GM12878 (cell line): ENCODE results near the gene KDM1B. TPM values are rescaled to one million over a fixed set of nuclear protein-coding genes. Genes with fewer than 3 reads are reported as not detected.

Source experiments
- ATAC-seq: fragments of 200-7000 bp; cut with Tn5 transposase; 3 replicates; pipeline ENCODE4 v1.9.1; 2020; ENCODE audit warnings: mild to moderate bottlenecking, moderate library complexity
- BruUV-seq: library from RNA; stranded (reverse); fragments of 400-500 nt; replicated peaks from 2 replicates; lab custom pipeline; 2021; lab: Mats Ljungman, UMichigan
- CTCF ChIA-PET: fragments of 300-600 bp; sonication (Branson Sonifier 250); formaldehyde crosslinking; extraction: SDS; loops from one replicate; lab custom pipeline; 2021; ENCODE audit warnings: inconsistent platforms; lab: Yijun Ruan, JAX
- POLR2A ChIA-PET: fragments of 350-600 bp; formaldehyde crosslinking; extraction: SDS; loops from one replicate; lab custom pipeline; 2021; ENCODE audit warnings: inconsistent platforms; lab: Charles Lee
- RAD21 ChIA-PET: fragments of 300-600 bp; sonication (Branson Sonifier 250); formaldehyde crosslinking; loops from one replicate; lab custom pipeline; 2023; ENCODE audit warnings: antibody characterized with exemption; ENCODE audit not compliant: unreplicated experiment; lab: Charles Lee
- SMC1A ChIA-PET: fragments of 300-600 bp; sonication (Branson Sonifier 250); formaldehyde crosslinking; loops from one replicate; lab custom pipeline; 2023; ENCODE audit not compliant: unreplicated experiment, uncharacterized antibody; lab: Charles Lee
- DNase-seq: peaks from one replicate; pipeline ENCODE4 v3.0.0-alpha.2; 2011; ENCODE audit warnings: low read depth, low spot score
- FAIRE-seq: peaks from 3 replicates; lab custom pipeline; 2011; peaks lifted over from hg19 to GRCh38; lab: Jason Lieb, UNC
- H2AFZ ChIP-seq: 2 replicates; pipeline ENCODE4 v1.6.0; 2011; ENCODE audit warnings: low read depth, low read length, control low read depth; ENCODE audit not compliant: control insufficient read depth
- H3K27ac ChIP-seq: 2 replicates; pipeline ENCODE4 v1.5.1; 2011; ENCODE audit warnings: control low read depth; ENCODE audit not compliant: control insufficient read depth, insufficient read depth
- H3K27me3 ChIP-seq, 2 experiments: replicated peaks in 1 of 2; 2 replicates each; pipeline versions ENCODE4 v1.6.0 to v1.6.1; 2011; ENCODE audit warnings: low read length in 1 of 2; ENCODE audit not compliant: control insufficient read depth in 2 of 2, insufficient read depth in 2 of 2
- H3K36me3 ChIP-seq, 2 experiments: 2 replicates each; pipeline ENCODE4 v1.5.1; 2011; ENCODE audit warnings: low read length in 1 of 2; ENCODE audit not compliant: control insufficient read depth in 2 of 2, insufficient read depth in 2 of 2
- H3K4me1 ChIP-seq: 2 replicates; pipeline ENCODE4 v1.6.1; 2011; ENCODE audit warnings: mild to moderate bottlenecking, low read length, moderate library complexity, mixed read lengths; ENCODE audit not compliant: control insufficient read depth, insufficient read depth
- H3K4me2 ChIP-seq: 2 replicates; pipeline ENCODE4 v1.6.0; 2011; ENCODE audit warnings: control low read depth; ENCODE audit not compliant: control insufficient read depth, insufficient read depth
- H3K4me3 ChIP-seq: fragments of 200-600 bp; sonication (generic); 2 replicates; pipeline ENCODE4 v1.5.1; 2016
- H3K79me2 ChIP-seq: 2 replicates; pipeline ENCODE4 v1.6.0; 2011; ENCODE audit warnings: low read length; ENCODE audit not compliant: control insufficient read depth, insufficient read depth
- H3K9ac ChIP-seq: 2 replicates; pipeline ENCODE4 v1.8.0; 2011; ENCODE audit warnings: low read length, control low read depth, mixed read lengths; ENCODE audit not compliant: control insufficient read depth, insufficient read depth
- H3K9me3 ChIP-seq: replicated peaks from 3 replicates; pipeline ENCODE4 v1.5.1; 2011; ENCODE audit warnings: mild to moderate bottlenecking, low read length; ENCODE audit not compliant: control insufficient read depth, insufficient read depth
- H4K20me1 ChIP-seq: 2 replicates; pipeline ENCODE4 v1.6.0; 2011; ENCODE audit not compliant: control insufficient read depth, insufficient read depth
- EED ChIP-seq: sonication (generic); IDR thresholded peaks from 2 replicates; pipeline ENCODE4 v1.6.1; 2016; ENCODE audit warnings: antibody characterized with exemption, low read depth
- PKNOX1 ChIP-seq: fragments of 450-650 bp; IDR thresholded peaks from 2 replicates; pipeline ENCODE4 v1.6.1; 2016; ENCODE audit warnings: mild to moderate bottlenecking
- WGBS: methylation state at CpG from one replicate; pipeline ENCODE4 v1.1.6; 2016; ENCODE audit warnings: low lambda C conversion rate; ENCODE audit not compliant: insufficient replicate concordance, insufficient coverage; ENCODE audit errors: missing lambda C conversion rate; 5-methylcytosine and 5-hydroxymethylcytosine counted together
- in situ Hi-C: fragments of 300-500 bp; cut with MboI; formaldehyde crosslinking; loops from 9 replicates; pipeline ENCODE4 v1.14.3; 2018; ENCODE audit warnings: mixed read lengths
- intact Hi-C: fragments of 100-400 bp; cut with micrococcal nuclease; formaldehyde crosslinking; loops from one replicate; pipeline ENCODE4 v1.14.2; 2022; ENCODE audit not compliant: unreplicated experiment
- polyA plus RNA-seq, 11 experiments: library from polyadenylated mRNA; depleted of rRNA in 4 of 11; unstranded in 6 of 11; stranded (reverse) in 5 of 11; fragments of >200 nt; fragmentation: Nextera tagmentation in 4 of 11; fragmentation: Illumina TruSeq in 1 of 11; extraction: Ambion mirVana in 4 of 11; extraction: Trizol in 1 of 11; gene quantifications; 1 replicate in 1 of 11; 2 replicates in 10 of 11; pipeline versions ENCODE4 v1.2.1 to v1.2.3, GENCODE V29; 2011 to 2016; ENCODE audit warnings: inconsistent platforms in 2 of 11, missing spikeins in 2 of 11, low read depth in 1 of 11
- total RNA-seq, 4 experiments: library from RNA; depleted of rRNA in 3 of 4; stranded (reverse); fragments of >200 nt in 3 of 4; fragmentation: Illumina TruSeq in 1 of 4; extraction: Trizol in 1 of 4; gene quantifications; 2 replicates each; pipeline versions ENCODE4 v1.2.1 to v1.2.3, GENCODE V29; 2013 to 2021

Gene KDM1B
- total and polyA plus RNA-seq, 10 of the 15 experiments (the other 5 are each of a cell fraction or from before 2014, with no cell fraction given), result 1.7 to 22.5 (median 13.9) TPM

GRCh38 chr6:18259675-18260447 lies 104.6 kb downstream of the KDM1B start:
- SMC1A ChIA-PET, result interaction anchor here (0.8 to 4.2 kb wide), 8 partner anchors 11 to 138 kb away, joined by 3 to 18 read pairs (median 4); no protein-coding TSS in a partner anchor
- H3K79me2 ChIP-seq, result peaks cover 90% of the 10 kb centered on the region
- TF ChIP-seq EED, result no peak
- peak; percentile 74; the same call in 1 of the 2 replicates for TF ChIP-seq PKNOX1
- TF ChIP-seq, all 136 proteins: peak for 1
- no TSS peak for BruUV-seq
- ATAC-seq, result no peak
- ChIA-PET RAD21 (interaction anchor here (0.7 to 3.4 kb wide), 4 partner anchors 18 to 104 kb away, joined by 3 to 17 read pairs (median 6); partner anchors contain the start of gene KDM1B), POLR2A (interaction anchor here (0.6 to 1.6 kb wide), 6 partner anchors 10 to 660 kb away, joined by 3 to 7 read pairs (median 4); partner anchors contain the start of gene FAM8A1), CTCF (interaction anchor here (1.6 kb wide), 1 partner anchor 558 kb away, joined by 4 read pairs; no protein-coding TSS in a partner anchor)
- intact Hi-C loops, result loop anchor here (2.0 to 5.0 kb wide), 2 partner anchors 105 to 553 kb away; partner anchors contain the start of genes KDM1B, NUP153 and TPMT
- peak overlapping the region; percentile 70 for H3K4me3 ChIP-seq
- H3K4me1 ChIP-seq, result peaks cover 20% of the 10 kb centered on the region
- H3K27me3 ChIP-seq, result no peaks in the 10 kb centered on the region
- peak overlapping the region; percentile 65; the same call in 1 of the 2 replicates for H3K9ac ChIP-seq
- H3K4me2 ChIP-seq, result peak overlapping the region; percentile 75
- in situ Hi-C loops, result loop anchor here (10.0 kb wide), 1 partner anchor 265 kb away; no protein-coding TSS in a partner anchor
- no peak for FAIRE-seq
- H3K9me3 ChIP-seq, result no peaks in the 10 kb centered on the region; the same call in 2 of the 3 replicates
- peak overlapping the region; percentile 96 for H3K27ac ChIP-seq
- DNase-seq, result no peak
- H2AFZ ChIP-seq, result no peak overlapping the region
- peaks cover 2 to 16% of the 10 kb centered on the region in 2 experiments for H3K36me3 ChIP-seq
- H4K20me1 ChIP-seq, result peaks cover 3% of the 10 kb centered on the region; the same call in 1 of the 2 replicates
- 59% methylated on average over 4 of the region's 4 CpGs for WGBS
